ENCODE measurements around the gene RTP2. TPM values are rescaled to one million over a fixed set of nuclear protein-coding genes. Genes with fewer than 3 reads are reported as not detected.

RTP2 gene
- total and polyA plus RNA-seq, 2 donors (not counting 3 experiments of a cell fraction or from before 2014, with no cell fraction given), result not detected

DNA sequence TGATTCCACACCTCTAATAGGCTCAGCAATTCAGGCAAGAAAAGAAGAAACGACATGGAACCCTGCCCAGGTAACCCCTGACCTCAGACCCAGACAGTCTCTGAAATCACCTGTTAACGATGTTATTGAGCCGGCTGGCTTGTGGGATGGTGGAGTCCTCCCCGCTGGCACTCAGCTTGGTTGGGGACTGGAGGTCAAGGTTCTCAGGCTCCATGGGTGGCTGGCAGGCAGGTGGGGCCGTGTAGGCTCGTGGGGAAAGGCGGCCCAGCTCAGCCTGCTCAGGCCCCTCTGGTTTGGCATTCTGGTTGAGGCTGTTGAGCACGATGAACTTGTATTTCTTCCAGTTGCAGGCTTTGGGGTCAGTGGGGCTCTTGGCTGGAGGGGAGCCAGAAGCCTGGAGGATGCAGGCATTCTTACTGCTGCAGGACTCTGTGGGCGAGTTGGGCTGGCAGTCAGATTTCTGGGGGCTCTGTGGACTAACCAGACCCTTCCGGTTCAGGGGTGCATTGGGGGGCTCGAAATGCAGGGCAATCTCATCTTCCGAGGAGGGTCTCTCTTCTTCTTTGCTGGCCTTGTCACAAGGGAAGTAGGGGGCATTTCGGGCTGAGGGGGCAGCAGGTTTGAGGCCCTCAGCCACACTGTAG, 26.7 kb upstream of the RTP2 start:
- no peak overlapping the region for H3K4me3 ChIP-seq (replicated peaks in 1 of 3; ENCODE audit: insufficient read depth in 1 of 3, low read depth in 1 of 3, low read length in 3 of 3)
- intact Hi-C loops (cut with micrococcal nuclease) (no loop called here), dilution Hi-C loops (cut with MboI; ENCODE audit: extremely low pct_ligation_motif_present, low sequenced_read_pairs) (loop anchor here (25.0 kb wide), 1 partner anchor 933 kb away; no protein-coding TSS in a partner anchor)
- CTCF ChIA-PET, result no interaction called here
- no TSS peak for BruUV-seq (replicated peaks)
- POLR2A ChIA-PET, result no interaction called here
- peaks cover 14 to 48% of the 10 kb centered on the region in 2 experiments for H3K36me3 ChIP-seq (ENCODE audit: control insufficient read depth in 2 of 2, extremely low read depth in 1 of 2, insufficient read depth in 2 of 2, low read length in 2 of 2)
- H3K9me1 ChIP-seq (replicated peaks; ENCODE audit: control insufficient read depth, extremely low read depth, insufficient read depth, low read length), result no peaks in the 10 kb centered on the region
- TF ChIP-seq POLR2A (IDR thresholded peaks at IDR 0.05; ENCODE audit: low read depth, low read length) (no peak), POLR2AphosphoS5 (IDR thresholded peaks at IDR 0.05; ENCODE audit: insufficient read depth, low read depth, low read length) (no peak), FOS (IDR thresholded peaks at IDR 0.05; ENCODE audit: borderline replicate concordance, insufficient read depth, low read length) (no peak), EZH2 (IDR thresholded peaks at IDR 0.05; ENCODE audit: borderline replicate concordance, low read depth, low read length, severe bottlenecking) (no peak), MYC (IDR thresholded peaks at IDR 0.05; ENCODE audit: low read depth, low read length) (no peak), JUN (IDR thresholded peaks at IDR 0.05; ENCODE audit: borderline replicate concordance, insufficient read depth, insufficient read length, low read depth) (no peak), GATA2 (IDR thresholded peaks at IDR 0.05; ENCODE audit: insufficient read depth, insufficient read length, low read depth, low read length) (no peak)
- TF ChIP-seq, protein P1, sequence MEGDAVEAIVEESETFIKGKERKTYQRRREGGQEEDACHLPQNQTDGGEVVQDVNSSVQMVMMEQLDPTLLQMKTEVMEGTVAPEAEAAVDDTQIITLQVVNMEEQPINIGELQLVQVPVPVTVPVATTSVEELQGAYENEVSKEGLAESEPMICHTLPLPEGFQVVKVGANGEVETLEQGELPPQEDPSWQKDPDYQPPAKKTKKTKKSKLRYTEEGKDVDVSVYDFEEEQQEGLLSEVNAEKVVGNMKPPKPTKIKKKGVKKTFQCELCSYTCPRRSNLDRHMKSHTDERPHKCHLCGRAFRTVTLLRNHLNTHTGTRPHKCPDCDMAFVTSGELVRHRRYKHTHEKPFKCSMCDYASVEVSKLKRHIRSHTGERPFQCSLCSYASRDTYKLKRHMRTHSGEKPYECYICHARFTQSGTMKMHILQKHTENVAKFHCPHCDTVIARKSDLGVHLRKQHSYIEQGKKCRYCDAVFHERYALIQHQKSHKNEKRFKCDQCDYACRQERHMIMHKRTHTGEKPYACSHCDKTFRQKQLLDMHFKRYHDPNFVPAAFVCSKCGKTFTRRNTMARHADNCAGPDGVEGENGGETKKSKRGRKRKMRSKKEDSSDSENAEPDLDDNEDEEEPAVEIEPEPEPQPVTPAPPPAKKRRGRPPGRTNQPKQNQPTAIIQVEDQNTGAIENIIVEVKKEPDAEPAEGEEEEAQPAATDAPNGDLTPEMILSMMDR (IDR thresholded peaks at IDR 0.05; ENCODE audit: extremely low read depth in 1 of 2, insufficient read depth in 1 of 2, low read depth in 1 of 2, low read length in 2 of 2), result no peak
- TF ChIP-seq, protein P2, sequence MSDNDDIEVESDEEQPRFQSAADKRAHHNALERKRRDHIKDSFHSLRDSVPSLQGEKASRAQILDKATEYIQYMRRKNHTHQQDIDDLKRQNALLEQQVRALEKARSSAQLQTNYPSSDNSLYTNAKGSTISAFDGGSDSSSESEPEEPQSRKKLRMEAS (IDR thresholded peaks at IDR 0.05; ENCODE audit: insufficient read depth, insufficient read length), result no peak
- FAIRE-seq (no peak), DNase-seq (ENCODE audit: low read depth, low spot score) (no peak)
- H3K9ac ChIP-seq (replicated peaks; ENCODE audit: extremely low read depth, insufficient read depth, low read length), result no peak overlapping the region
- H2AFZ ChIP-seq (ENCODE audit: low read depth, low read length), result no peak overlapping the region
- no peaks in the 10 kb centered on the region for H3K4me1 ChIP-seq (ENCODE audit: control insufficient read depth, extremely low read depth, insufficient read depth, low read length)
- no peak overlapping the region for H3K27ac ChIP-seq (ENCODE audit: insufficient read depth, low read depth, low read length)
- H3K9me3 ChIP-seq (replicated peaks; ENCODE audit: control insufficient read depth, insufficient read depth, low read length), result no peaks in the 10 kb centered on the region
- H3K4me2 ChIP-seq (ENCODE audit: insufficient read depth, low read length), result no peak overlapping the region
- no peaks in the 10 kb centered on the region for H4K20me1 ChIP-seq (replicated peaks; ENCODE audit: control insufficient read depth, extremely low read depth, insufficient read depth, low read length)
- H3K79me2 ChIP-seq (ENCODE audit: control insufficient read depth, insufficient read depth, low read length), result no peaks in the 10 kb centered on the region
- no peaks in the 10 kb centered on the region for H3K27me3 ChIP-seq (ENCODE audit: control insufficient read depth in 2 of 2, insufficient read depth in 2 of 2, low read length in 2 of 2)
